ENCODE data around the gene EGFR.

Gene EGFR

GRCh38 chr7:55100544-55101327 lies 81.9 kb downstream of the EGFR start:
- DNase-seq (ENCODE audit: low read depth in 2 of 2) = no peak

GRCh38 chr7:55101359-55101758 lies 82.5 kb downstream of the EGFR start:
- DNase-seq (ENCODE audit: low read depth in 2 of 2) = no peak

- DNase-seq (ENCODE audit: low read depth in 2 of 2) = no peak
These were observed 85.3 kb downstream of the EGFR start for GRCh38 chr7:55104123-55104522.

GRCh38 chr7:55104712-55105433 lies 86.1 kb downstream of the EGFR start:
- no peak for DNase-seq (ENCODE audit: low read depth in 2 of 2)

- DNase-seq (ENCODE audit: low read depth in 2 of 2) = no peak
These were observed 87.1 kb downstream of the EGFR start for GRCh38 chr7:55105952-55106351.

- DNase-seq (ENCODE audit: low read depth in 2 of 2) = no peak
These were observed 89.1 kb downstream of the EGFR start for GRCh38 chr7:55107946-55108345.

- no peak for DNase-seq (ENCODE audit: low read depth in 2 of 2)
These were observed 89.6 kb downstream of the EGFR start for GRCh38 chr7:55108401-55108800.

GRCh38 chr7:55108818-55109217 lies 90.0 kb downstream of the EGFR start:
- DNase-seq (ENCODE audit: low read depth in 2 of 2) = no peak

GRCh38 chr7:55109404-55110167 lies 90.8 kb downstream of the EGFR start:
- DNase-seq (ENCODE audit: low read depth in 2 of 2) = no peak

- DNase-seq (ENCODE audit: low read depth in 2 of 2) = no peak
These were observed 91.6 kb downstream of the EGFR start for GRCh38 chr7:55110282-55110992.

GRCh38 chr7:55110993-55111361 lies 92.2 kb downstream of the EGFR start:
- no peak for DNase-seq (ENCODE audit: low read depth in 2 of 2)

- DNase-seq (ENCODE audit: low read depth in 2 of 2) = no peak
These were observed 93.2 kb downstream of the EGFR start for GRCh38 chr7:55112056-55112455.

GRCh38 chr7:55113760-55114540 lies 95.1 kb downstream of the EGFR start:
- no peak for DNase-seq (ENCODE audit: low read depth in 2 of 2)

- no peak for DNase-seq (ENCODE audit: low read depth in 2 of 2)
These were observed 98.5 kb downstream of the EGFR start for GRCh38 chr7:55117286-55117685.

GRCh38 chr7:55118426-55118825 lies 99.6 kb downstream of the EGFR start:
- no peak for DNase-seq (ENCODE audit: low read depth in 2 of 2)

GRCh38 chr7:55119571-55119970 lies 100.8 kb downstream of the EGFR start:
- no peak for DNase-seq (ENCODE audit: low read depth in 2 of 2)

- DNase-seq (ENCODE audit: low read depth in 2 of 2) = no peak
These were observed 101.3 kb downstream of the EGFR start for GRCh38 chr7:55120074-55120473.

GRCh38 chr7:55120501-55121198 lies 101.8 kb downstream of the EGFR start:
- no peak for DNase-seq (ENCODE audit: low read depth in 2 of 2)

- no peak for DNase-seq (ENCODE audit: low read depth in 2 of 2)
These were observed 102.4 kb downstream of the EGFR start for GRCh38 chr7:55121249-55121648.

- DNase-seq (ENCODE audit: low read depth in 2 of 2) = no peak
These were observed 103.4 kb downstream of the EGFR start for GRCh38 chr7:55122263-55122662.

Data from stimulated activated CD8-positive, alpha-beta memory T cell treated with anti-CD3 and anti-CD28 coated beads, Interleukin-15, amount 100 ng/mL, for 48 hours (primary cell).